Jurkat, Clone E6-1 (cell line): ENCODE results near the gene TTBK2.
"Not testable (repeated sequence)": the region's sequence is repeated elsewhere in the genome, so short reads cannot be mapped to it uniquely, and the experiment has no call there.

ENCODE experiments used
- DNase-seq: peaks from one replicate; pipeline ENCODE4 v3.0.0-alpha.2; 2011; ENCODE audit warnings: low read depth, low spot score
- H3K4me3 ChIP-seq: 2 replicates; pipeline ENCODE4 v1.5.1; 2011; ENCODE audit warnings: mild to moderate bottlenecking, low read length, control low read depth, moderate library complexity

TTBK2 gene

DNA sequence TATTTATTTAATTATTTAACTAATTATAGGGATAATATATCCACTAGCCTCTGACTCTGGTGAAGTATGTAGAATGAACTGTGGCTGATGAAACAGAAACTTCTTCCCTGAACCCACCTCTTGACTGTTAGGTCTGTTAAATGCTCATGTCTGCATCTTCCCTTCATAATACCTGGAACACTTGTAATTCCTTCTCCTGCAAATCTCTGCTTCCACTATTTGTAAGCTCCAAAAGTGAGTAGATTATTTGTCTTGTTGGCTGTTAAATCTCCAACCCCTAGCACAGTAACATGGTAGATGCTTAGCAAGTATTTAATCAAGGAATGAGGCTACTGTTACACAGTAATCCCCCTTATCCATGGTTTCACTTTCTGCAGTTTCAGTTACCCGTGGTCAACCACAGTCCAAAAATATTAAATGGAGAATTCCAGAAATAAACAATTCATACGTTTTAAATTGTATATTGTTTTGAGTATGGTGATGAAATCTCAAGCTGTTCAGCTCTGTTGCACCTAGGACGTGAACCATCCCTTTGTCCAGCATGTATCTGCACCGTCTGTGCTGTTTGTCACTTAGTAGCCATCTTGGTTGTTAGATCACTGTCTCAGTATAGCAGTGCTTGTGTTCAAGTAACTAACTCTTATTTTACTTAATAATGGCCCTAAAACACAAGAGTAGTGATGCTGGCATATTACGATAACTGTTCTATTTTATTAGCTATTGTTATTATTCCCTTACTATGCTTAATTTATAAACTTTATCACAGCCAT lies 5.7 kb downstream of the TTBK2 start:
- DNase-seq = no peak
- H3K4me3 ChIP-seq = no peak overlapping the region

DNA sequence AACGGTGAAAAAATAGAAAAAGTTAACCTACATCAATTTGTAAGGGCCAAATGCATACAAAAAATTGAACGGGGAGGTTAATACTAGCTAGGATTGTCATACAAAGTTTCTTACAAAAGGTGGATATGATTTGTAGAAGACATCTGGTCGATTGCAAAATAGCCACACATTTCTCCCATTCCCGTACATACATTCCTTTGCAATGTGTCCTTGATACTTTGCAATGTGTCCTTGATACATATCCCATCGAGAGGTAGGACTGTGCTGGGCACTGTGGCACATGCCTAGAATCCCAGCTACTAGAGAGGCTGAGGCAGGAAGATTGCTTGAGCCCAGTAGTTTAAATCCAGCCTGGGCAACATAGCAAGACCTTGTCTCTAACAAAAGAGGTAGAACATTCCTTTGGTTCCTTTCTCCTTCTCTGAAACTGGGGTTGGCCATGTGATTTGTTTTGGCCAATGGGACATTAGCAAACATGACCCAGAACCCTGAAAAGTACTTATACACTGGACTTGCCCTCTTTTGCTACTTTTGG lies 9.5 kb downstream of the TTBK2 start:
- no peak for DNase-seq
- no peak overlapping the region for H3K4me3 ChIP-seq

DNA sequence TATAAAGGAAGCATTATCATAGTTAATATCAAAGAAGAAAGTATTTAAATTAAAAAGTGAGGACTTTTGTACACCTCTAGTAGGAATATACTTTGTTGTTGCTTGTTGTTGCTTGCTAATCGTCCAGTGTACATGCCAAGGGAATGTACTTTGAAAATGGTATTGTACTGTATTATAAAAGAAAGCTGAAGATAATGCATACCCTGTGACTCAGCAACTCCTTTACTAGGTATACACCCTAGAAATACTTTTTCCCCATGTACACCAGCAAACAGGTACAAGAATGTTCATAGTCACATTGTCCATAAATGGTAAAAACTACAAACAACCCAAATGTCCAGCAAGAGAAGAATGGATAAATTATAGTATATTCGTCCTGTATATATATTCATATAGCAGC lies 12.0 kb downstream of the TTBK2 start:
- H3K4me3 ChIP-seq = no peak overlapping the region
- DNase-seq = no peak

DNA sequence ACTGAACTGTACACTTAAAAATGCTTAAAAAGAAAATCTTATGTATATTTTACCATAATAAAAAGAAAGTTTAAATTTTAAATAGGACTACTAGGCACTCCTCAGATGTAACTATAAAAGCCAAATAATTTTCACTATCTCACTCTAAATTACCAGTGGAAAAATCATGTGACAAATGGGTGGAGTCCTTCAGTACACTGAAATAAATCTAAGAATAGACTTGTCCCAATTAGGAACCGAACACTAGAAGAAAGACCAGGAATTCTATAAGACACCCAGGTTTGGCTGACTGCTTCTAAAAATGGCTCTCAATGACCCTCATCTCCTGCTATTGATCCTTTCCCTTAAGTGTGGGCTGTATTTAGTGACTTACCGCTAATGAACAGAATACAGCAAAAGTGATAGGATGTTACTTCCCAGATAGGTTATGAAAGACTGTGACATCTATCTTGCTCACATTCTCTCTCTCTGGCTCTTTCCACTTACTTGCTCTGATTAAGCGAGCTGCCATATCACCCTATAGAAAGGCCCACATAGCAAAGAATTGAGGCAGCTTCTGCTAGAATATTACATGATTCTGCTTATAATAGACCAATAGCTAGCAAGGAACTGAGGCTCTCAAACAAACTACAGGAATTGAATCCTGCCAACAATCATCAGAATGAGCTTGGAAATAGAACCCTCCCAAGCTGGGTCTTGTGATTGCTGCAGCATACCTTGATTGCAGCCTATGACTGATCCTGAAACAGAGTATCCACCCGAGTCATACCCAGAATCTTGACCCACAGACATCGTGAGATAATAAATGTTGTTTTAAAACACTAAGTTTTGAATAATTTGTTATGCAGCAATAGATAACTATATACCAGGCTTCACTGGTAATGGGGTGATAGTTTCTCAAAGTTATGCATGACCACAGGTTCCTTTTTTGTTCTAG lies 16.9 kb downstream of the TTBK2 start:
- H3K4me3 ChIP-seq = no peak overlapping the region
- no peak for DNase-seq

DNA sequence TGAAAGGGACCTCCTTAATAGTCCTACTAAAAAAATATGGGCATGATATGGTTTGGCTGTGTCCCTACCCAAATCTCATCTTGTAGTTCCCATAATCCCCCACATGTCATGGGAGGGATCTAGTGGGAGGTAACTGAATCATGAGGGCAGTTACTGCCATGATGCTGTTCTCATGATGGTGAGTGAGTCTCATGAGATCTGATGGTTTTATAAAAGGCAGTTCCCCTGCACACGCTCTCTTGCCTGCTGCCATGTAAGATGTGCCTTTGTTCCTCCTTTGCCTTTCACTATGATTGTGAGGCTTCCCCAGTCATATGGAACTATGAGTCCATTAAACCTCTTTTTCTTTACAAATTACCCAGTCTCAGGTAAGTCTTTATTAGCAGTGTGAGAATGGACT lies 26.7 kb downstream of the TTBK2 start:
- not testable (repeated sequence) for DNase-seq, H3K4me3 ChIP-seq

DNA sequence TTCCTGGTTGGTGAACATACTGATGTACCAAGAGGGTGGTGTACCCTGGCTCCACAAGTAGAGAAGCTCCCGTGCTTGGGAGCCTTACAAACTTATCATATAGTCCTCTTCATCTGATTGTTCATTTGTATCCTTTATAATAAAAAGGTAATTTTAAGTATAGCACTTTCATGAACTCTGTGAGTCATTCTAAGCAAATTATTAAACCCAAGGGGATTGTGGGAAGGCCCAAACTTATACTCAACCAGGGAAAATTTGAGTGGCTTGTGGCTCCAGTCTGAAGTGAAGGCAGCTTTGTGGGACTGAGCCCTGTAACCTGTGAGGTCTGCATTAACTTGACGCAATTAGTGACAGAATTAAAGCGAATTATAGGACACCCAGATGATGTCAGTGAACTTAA lies 29.0 kb downstream of the TTBK2 start:
- DNase-seq = no peak
- no peak overlapping the region for H3K4me3 ChIP-seq

DNA sequence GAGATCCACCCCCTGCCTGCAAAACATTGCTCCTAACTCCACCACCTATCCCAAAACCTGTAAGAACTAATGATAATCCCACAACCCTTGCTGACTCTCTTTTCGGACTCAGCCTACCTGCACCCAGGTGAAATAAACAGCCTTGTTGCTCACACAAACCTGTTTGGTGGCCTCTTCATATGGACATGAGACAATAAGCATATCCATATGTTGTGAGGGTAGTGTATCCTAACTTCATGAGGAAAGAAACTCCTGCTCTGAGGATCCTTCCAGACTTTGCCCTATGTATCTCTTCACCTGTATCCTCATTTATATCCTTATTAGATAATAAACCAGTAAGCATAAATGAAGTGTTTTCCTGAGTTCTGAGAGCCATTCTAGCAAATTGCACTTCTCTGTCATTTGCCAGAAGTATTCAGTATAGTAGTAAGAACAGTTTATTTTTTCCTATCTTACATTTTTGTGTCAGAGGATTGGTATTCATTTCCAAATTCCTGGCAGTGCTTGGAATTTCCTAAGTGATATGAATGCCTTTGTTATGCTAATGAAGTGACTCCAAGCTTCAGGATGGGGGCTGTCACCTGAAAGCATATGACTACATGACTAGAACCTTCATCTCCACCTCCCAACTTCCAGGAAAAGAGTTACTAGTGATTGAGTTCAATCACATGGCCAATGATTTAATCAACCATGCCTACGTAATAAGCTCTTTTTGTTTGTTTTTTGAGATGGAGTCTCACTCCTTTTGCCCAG lies 30.2 kb downstream of the TTBK2 start:
- H3K4me3 ChIP-seq = no peak overlapping the region
- DNase-seq = no peak

DNA sequence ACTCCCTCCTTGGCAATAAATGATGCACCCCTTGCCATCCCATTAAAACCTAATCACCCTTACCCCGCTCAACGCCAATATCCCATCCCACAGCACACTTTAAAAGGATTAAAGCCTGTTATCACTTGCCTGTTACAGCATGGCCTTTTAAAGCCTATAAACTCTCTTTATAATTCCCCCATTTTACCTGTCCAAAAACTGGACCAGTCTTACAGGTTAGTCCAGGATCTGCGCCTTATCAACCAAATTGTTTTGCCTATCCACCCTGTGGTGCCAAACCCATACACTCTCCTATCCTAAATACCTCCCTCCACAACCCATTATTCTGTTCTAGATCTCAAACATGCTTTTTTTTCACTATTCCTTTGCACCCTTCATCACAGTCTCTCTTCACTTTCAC lies 33.2 kb downstream of the TTBK2 start:
- DNase-seq, H3K4me3 ChIP-seq: not testable (repeated sequence)

DNA sequence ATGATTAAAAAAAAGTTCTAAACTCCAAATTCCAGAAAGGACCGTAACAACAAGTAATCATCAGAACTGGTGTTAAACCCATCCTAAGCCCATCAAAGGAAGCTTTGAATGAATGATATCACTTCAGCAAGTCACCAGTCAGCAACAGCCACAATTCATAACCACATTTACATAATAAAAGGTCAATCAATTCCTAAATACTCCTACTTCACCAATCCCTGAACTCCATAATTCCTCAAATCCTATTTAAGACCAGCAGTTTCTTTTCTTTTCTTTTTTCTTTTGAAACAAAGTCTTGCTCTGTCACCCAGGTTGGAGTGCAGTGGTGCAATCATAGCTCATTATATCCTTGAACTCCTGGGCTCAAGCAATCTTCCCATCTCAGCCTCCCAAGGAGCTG lies 40.5 kb downstream of the TTBK2 start:
- DNase-seq = no peak
- no peak overlapping the region for H3K4me3 ChIP-seq

DNA sequence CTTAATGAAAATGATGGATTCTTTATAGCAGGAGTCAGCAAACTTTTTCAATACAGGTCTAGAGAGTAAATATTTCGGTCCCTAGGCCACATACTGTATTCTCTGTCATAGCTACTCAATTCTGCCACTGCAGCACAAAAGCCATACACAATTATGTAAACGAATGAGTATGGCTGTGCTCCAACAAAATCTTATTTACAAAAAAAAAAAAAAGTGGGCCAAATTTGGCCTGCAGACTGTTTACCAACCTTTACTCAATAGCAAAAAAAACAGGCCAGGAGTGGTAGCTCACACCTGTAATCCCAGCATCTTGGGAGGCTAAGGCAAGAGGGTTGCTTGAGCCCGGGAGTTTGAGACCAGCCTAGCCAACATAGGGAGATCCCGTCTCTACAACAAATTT lies 41.1 kb downstream of the TTBK2 start:
- DNase-seq = no peak
- no peak overlapping the region for H3K4me3 ChIP-seq

DNA sequence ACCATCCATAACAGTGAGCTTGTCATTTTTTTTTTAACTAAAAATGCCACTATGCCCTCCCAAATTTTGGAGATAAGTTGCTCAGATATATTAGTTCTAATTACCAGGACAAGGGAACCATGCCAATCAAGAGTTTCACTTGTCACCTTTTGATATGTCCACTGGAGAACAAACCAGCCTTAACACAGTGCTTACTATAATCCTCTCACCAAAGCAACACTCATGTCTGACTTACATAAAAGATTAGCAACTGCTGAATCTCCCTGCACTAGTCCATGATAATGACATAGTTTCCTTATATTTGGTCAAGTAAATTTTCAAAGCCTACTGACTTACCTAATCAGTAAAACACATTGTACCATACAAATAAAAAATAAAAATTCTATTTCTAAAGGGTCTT lies 44.4 kb downstream of the TTBK2 start:
- H3K4me3 ChIP-seq = no peak overlapping the region
- DNase-seq = no peak

DNA sequence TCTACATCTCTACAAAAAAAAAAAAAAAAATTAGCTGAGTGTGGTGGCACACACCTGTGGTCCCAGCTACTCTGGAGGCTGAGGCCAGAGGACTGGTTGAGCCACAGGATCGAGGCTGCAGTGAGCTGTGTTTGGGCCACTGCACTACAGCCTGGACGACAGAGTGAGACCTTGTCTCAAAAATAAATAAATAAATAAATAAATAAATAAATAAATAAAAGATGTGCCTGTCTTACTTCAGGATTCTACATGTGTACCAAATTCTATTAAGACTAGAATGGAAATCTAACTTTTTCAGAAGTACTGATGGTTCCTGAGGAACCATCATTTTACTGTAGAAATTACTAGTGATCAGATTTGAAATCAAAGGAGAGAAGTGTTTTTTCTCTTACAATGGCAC lies 51.9 kb downstream of the TTBK2 start:
- no peak for DNase-seq
- H3K4me3 ChIP-seq = no peak overlapping the region

DNA sequence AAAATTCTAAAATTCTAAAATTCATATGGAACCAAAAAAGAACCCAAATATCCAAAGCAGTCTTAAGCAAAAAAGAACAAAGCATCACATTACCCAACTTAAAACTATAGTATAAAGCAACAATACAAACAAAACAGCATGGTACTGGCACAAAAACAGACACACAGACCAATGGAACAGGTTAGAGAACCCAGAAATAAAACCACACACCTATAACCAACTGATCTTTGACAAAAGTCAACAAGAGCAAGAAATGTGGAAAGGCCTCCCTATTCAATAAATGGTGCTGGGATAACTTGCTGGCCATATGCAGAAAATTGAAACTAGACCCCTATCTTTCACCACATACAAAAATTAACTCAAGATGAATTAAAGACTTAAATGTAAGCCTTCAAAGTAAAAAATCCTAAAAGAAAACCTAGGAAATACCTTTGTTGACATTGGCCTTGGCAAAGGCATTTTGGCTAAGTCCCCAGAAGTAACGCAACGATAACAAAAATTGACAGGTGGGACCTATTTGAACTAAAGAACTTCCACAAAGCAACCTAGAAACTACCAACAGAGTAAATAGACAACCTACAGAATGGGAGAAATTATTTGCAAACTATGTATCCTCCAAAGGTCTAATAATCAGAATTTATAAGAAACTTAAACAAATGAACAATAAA lies 56.9 kb downstream of the TTBK2 start:
- no peak overlapping the region for H3K4me3 ChIP-seq
- DNase-seq = no peak

DNA sequence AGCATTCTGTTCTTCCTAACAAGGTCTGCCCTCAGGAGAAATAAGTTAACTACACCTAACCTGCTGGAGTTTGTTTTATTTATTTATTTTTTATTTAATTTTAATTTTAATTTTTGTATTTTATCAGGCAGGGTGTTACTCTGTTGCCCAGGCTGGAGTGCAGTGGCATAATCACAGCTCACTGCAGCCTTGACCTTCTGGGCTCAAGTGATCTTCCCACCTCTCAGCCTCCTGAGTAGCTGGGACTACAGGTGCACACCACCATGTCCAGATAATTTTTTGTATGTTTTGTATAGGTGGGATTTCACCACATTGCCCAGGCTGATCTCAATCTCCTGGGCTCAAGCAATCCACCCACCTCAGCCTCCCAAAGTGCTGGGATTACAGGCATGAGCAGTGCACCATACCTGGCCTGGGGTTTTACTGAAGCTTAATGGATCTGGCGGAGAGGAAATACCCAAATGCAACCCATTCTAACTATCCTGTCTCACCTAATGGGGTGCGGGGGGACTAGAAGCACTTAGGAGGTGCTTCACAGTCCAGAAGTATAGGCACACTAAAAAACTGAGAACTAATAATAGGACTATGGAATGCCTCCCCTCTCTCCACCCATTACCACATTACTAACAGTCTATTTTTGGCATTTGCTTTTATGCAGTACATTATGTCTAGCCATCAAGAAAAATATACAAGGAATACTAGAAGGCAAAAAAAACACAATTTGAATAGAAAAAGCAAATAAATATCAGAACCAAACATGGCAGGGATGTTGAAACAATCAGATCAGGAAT lies 61.4 kb downstream of the TTBK2 start:
- DNase-seq = no peak

DNA sequence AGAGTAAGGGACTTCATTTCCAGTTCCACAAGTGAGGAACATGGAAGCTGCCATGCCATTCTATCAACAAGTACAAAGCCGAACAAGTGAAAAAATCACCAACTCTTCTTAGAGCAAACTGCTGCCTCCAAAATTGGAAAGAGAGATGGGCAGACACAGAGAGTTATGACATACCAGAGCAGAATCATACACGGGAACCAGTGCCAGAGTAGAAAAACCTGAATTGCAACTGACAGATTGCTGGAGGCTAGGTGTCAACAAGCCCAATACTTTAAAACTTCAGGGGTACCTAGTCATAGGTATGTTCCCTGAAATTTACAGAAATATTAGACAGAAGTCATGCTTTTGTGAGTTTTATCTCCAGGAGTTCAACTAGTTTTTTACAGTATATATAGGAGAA lies 62.0 kb downstream of the TTBK2 start:
- DNase-seq = no peak
- H3K4me3 ChIP-seq = no peak overlapping the region

More for the DNA sequence above, 61.4 kb downstream of the TTBK2 start:
- no peak overlapping the region for H3K4me3 ChIP-seq

DNA sequence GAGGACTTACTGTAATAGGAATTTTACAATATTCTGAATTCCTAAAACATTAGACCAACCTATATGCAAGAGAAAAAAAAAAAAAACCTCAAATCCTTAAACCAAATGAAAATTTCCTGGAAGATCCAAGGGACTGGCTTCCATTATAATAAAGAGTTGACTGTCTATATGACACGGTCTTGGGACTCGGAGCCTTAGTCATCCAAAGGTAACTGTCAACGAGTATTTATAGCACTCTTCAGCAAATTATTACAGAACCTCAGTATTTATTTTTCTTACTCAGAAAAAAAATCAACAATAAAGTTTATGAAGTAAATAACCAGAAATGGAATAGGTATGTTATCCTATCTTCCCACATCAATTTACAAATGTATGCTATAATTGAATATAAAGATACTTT lies 66.0 kb downstream of the TTBK2 start:
- no peak overlapping the region for H3K4me3 ChIP-seq
- DNase-seq = no peak

DNA sequence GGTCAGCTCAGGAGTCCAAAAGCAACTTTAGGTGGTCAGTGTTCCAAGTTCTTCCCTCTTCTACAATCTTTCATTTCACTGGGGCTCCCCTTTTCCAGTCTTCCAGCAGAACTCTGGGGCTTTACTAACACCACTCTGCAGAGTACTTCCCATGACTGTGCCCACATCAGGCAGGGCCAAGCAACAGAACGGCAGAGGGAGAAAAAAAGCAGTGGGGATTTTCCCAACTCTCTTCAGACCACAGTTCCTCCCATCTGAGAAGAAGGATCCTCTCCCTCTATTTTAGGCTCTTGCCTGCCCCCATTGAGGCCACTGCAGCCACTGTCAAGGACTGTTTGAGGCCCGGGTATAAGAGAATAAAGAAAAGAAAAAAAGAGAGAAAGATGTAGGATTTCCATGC lies 70.7 kb downstream of the TTBK2 start:
- H3K4me3 ChIP-seq = no peak overlapping the region
- DNase-seq = no peak

DNA sequence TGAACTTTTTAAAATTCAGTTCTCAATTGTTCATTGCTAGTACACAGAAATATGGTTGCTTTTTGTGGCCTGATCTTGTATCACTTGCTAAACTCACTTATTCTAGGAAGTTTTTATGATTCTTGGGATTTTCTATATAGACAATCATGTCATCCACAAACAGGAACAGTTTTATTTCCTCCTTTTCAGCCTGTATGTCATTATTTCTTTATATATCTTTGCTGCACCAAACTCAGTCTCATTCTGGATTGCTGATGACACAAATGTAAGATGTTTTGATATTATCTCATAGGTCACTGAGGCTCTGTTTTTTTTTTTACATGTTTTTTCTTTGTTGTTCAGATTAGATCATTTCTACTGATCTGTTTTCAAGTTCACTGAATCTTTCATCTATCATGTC lies 71.7 kb downstream of the TTBK2 start:
- no peak for DNase-seq
- H3K4me3 ChIP-seq = no peak overlapping the region
